HL-60 (cell line): Measurements from ENCODE around the gene TMEM131L.

Experiments used
- DNase-seq, 2 experiments: peaks; one replicate each; pipeline ENCODE4 v3.0.0-alpha.2; 2010 to 2020; ENCODE audit warnings: low read depth in 1 of 2, low spot score in 1 of 2
- H3K27ac ChIP-seq: fragments of 250-450 bp; sonication (Bioruptor Pico); replicated peaks from 2 replicates; pipeline ENCODE4 v1.5.1; 2020; ENCODE audit warnings: mild to moderate bottlenecking, moderate library complexity
- H3K27me3 ChIP-seq: fragments of 250-450 bp; sonication (Bioruptor Pico); 2 replicates; pipeline ENCODE4 v1.5.1; 2021; ENCODE audit warnings: mild to moderate bottlenecking, moderate library complexity; ENCODE audit not compliant: insufficient read depth, poor library complexity, severe bottlenecking
- H3K4me3 ChIP-seq: replicated peaks from 2 replicates; pipeline ENCODE4 v1.5.1; 2011; ENCODE audit warnings: mild to moderate bottlenecking, control low read depth, low read length; ENCODE audit not compliant: insufficient read depth
- GABPA ChIP-seq: IDR thresholded peaks from 2 replicates; pipeline ENCODE4 v1.6.1; 2012; ENCODE audit warnings: low read depth
- POLR2AphosphoS5 ChIP-seq: IDR thresholded peaks from 2 replicates; pipeline ENCODE4 v1.6.1; 2012; ENCODE audit warnings: low read depth
- REST ChIP-seq: IDR thresholded peaks from 2 replicates; pipeline ENCODE4 v1.6.1; 2012; ENCODE audit warnings: low read depth; ENCODE audit not compliant: insufficient replicate concordance
- SPI1 ChIP-seq: IDR thresholded peaks from 2 replicates; pipeline ENCODE4 v1.6.1; 2012; ENCODE audit warnings: low read depth, mild to moderate bottlenecking, borderline replicate concordance
- TF ChIP-seq, protein P1 (sequence below): IDR thresholded peaks from one replicate; pipeline ENCODE4 v1.5.1; 2011; ENCODE audit warnings: low read length, control low read depth, inconsistent platforms; ENCODE audit not compliant: insufficient read depth

TMEM131L gene

GRCh38 chr4:153638011-153638410 is 171.9 kb downstream of the TMEM131L start:
- DNase-seq = no peak
- H3K27ac ChIP-seq = no peak overlapping the region
- TF ChIP-seq, protein P1, sequence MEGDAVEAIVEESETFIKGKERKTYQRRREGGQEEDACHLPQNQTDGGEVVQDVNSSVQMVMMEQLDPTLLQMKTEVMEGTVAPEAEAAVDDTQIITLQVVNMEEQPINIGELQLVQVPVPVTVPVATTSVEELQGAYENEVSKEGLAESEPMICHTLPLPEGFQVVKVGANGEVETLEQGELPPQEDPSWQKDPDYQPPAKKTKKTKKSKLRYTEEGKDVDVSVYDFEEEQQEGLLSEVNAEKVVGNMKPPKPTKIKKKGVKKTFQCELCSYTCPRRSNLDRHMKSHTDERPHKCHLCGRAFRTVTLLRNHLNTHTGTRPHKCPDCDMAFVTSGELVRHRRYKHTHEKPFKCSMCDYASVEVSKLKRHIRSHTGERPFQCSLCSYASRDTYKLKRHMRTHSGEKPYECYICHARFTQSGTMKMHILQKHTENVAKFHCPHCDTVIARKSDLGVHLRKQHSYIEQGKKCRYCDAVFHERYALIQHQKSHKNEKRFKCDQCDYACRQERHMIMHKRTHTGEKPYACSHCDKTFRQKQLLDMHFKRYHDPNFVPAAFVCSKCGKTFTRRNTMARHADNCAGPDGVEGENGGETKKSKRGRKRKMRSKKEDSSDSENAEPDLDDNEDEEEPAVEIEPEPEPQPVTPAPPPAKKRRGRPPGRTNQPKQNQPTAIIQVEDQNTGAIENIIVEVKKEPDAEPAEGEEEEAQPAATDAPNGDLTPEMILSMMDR = no peak
- no peak for TF ChIP-seq GABPA
- H3K4me3 ChIP-seq = no peak overlapping the region
- no peaks in the 10 kb centered on the region for H3K27me3 ChIP-seq

GRCh38 chr4:153638999-153639398 is 172.8 kb downstream of the TMEM131L start:
- H3K27ac ChIP-seq = no peak overlapping the region
- TF ChIP-seq, protein P1 = no peak
- TF ChIP-seq GABPA (no peak), SPI1 (no peak), REST (no peak), POLR2AphosphoS5 (no peak)
- H3K4me3 ChIP-seq = no peak overlapping the region
- no peak for DNase-seq
- no peaks in the 10 kb centered on the region for H3K27me3 ChIP-seq

DNA sequence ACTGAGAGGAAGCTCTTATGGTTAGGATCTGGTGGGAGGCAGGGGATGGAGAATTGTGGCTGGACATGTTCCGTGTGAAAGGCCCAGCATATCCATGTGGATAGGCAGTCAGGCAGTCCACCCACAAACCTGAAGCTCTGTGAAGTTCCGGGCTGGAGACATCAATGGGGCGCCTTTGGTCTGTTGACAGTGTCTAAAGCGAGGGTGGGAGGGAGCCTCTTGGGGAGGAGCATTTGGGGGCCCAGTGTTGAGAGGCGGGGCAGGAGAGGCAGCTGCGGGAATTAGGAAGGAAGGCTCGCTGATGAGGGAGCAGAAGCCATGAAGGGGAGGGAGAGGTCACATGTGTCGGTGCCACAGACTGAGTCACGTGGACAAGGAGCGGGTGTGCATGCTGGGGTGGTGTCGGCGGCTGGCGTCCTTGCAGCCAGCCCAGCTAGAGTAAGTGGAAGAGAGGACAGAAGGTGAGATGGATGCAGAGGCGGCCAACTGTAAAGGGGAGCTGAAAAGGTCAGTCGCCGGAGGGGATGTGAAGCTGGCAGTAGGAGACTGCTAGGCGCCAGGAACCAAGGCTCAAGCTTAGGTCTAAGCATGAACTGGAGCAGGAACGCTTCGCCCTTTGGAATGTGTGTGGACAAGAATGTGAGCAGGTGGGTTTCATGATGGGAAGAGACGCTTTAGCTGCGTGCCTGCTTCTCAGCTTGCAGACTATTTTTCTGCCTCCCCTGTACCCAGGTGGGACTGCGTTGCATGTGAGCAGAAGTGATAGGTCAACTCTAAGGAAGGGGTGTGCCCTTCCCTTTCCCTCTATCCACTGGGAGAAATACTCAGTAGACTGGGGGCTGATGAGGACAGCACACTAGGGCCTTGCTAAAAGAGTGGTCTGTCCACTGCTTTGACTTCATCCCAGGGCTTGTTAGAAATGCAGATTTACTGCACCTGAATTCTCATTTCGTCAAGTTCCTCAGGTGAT is 174.0 kb downstream of the TMEM131L start:
- no peaks in the 10 kb centered on the region for H3K27me3 ChIP-seq
- no peak for DNase-seq
- no peak overlapping the region for H3K27ac ChIP-seq
- H3K4me3 ChIP-seq = no peak overlapping the region
- TF ChIP-seq POLR2AphosphoS5 (no peak), GABPA (no peak), REST (no peak), SPI1 (no peak)
- TF ChIP-seq, protein P1 = no peak

DNA sequence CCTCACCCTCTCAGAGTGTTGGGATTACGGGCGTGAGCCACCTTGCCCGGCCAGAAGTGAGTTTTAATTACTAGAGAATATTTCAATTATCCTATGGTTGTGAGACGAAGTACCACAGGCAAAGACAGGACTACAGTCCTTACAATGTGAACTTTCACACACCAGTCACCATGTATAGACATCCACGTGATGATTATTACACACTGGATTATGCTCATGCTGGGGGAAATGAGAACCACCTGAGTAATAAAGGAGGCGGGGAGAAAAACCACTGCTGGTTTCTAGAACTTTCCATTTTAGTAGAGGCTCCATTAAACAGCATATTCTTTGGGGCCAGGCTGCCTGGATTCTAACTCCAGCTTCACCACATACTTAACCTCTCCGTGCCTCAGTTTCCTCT is 175.4 kb downstream of the TMEM131L start:
- TF ChIP-seq, protein P1 = no peak
- TF ChIP-seq POLR2AphosphoS5 (no peak), SPI1 (no peak), GABPA (no peak), REST (no peak)
- DNase-seq = no peak
- H3K27me3 ChIP-seq = no peaks in the 10 kb centered on the region
- no peak overlapping the region for H3K27ac ChIP-seq
- H3K4me3 ChIP-seq = no peak overlapping the region
